HepG2 (cell line): ENCODE results near the gene NNAT. TPM values are rescaled to one million over a fixed set of nuclear protein-coding genes. Genes with fewer than 3 reads are reported as not detected.

ENCODE experiments used
- BCL6 ChIP-seq: IDR thresholded peaks from 2 replicates; pipeline ENCODE4 v1.6.1; 2016; ENCODE audit warnings: missing genetic modification reagents, missing compliant biosample characterization
- KDM6A ChIP-seq: IDR thresholded peaks from 2 replicates; pipeline ENCODE4 v1.6.1; 2016; ENCODE audit warnings: low read depth
- POLR2G ChIP-seq: fragments of 200-400 bp; formaldehyde crosslinking; IDR thresholded peaks from 2 replicates; pipeline ENCODE4 v1.6.1; 2018; ENCODE audit warnings: mild to moderate bottlenecking, low read depth, low read length, moderate library complexity
- PPARG ChIP-seq: conservative IDR thresholded peaks from 2 replicates; pipeline ENCODE4 v1.6.1; 2016; ENCODE audit warnings: missing biosample characterization, missing genetic modification reagents
- SIN3A ChIP-seq: IDR thresholded peaks from 2 replicates; pipeline ENCODE4 v1.6.1; 2011; ENCODE audit warnings: low read depth, mild to moderate bottlenecking, control low read depth, low read length, borderline replicate concordance
- TERF1 ChIP-seq: sonication (generic); formaldehyde crosslinking; IDR thresholded peaks from 2 replicates; pipeline ENCODE4 v1.8.0; 2022; ENCODE audit warnings: mild to moderate bottlenecking, missing genetic modification reagents, moderate library complexity
- ZNF121 ChIP-seq: sonication (generic); formaldehyde crosslinking; IDR thresholded peaks from 2 replicates; pipeline ENCODE4 v1.5.0; 2020; ENCODE audit warnings: mild to moderate bottlenecking, missing genetic modification reagents
- ZNF275 ChIP-seq: sonication (generic); formaldehyde crosslinking; IDR thresholded peaks from 2 replicates; pipeline ENCODE4 v1.8.0; 2022; ENCODE audit warnings: missing genetic modification reagents, mild to moderate bottlenecking, inconsistent platforms, borderline replicate concordance
- polyA plus RNA-seq, 8 experiments: library from polyadenylated mRNA; depleted of rRNA in 3 of 8; stranded (reverse) in 7 of 8; unstranded in 1 of 8; fragments of >200 nt; fragmentation: Illumina TruSeq in 4 of 8; extraction: Trizol in 4 of 8; gene quantifications; 2 replicates each; pipeline versions ENCODE4 v1.2.1 to v1.2.3, GENCODE V29; 2011 to 2016; ENCODE audit warnings: low read depth in 4 of 8, missing spikeins in 1 of 8, mixed read lengths in 1 of 8; ENCODE audit not compliant: insufficient read depth in 1 of 8
- total RNA-seq, 5 experiments: library from RNA; depleted of rRNA; stranded (reverse); fragments of >200 nt; fragmentation: Illumina TruSeq; extraction: Trizol; gene quantifications; 2 replicates each; pipeline ENCODE4 v1.2.3, GENCODE V29; 2016; ENCODE audit warnings: low read depth in 1 of 5
- TF ChIP-seq, protein P1 (sequence below): sonication (generic); formaldehyde crosslinking; IDR thresholded peaks from 2 replicates; pipeline ENCODE4 v1.4.0; 2020; ENCODE audit warnings: mild to moderate bottlenecking, missing genetic modification reagents
- TF ChIP-seq, protein P2 (sequence below): sonication (generic); formaldehyde crosslinking; IDR thresholded peaks from 2 replicates; pipeline ENCODE4 v1.8.1; 2023; ENCODE audit warnings: missing genetic modification reagents, mild to moderate bottlenecking, borderline replicate concordance
- TF ChIP-seq, protein P3 (sequence below), 2 experiments: sonication (generic) in 1 of 2; formaldehyde crosslinking in 1 of 2; IDR thresholded peaks; 2 replicates each; pipeline versions ENCODE4 v1.4.0 to v1.6.1; 2018 to 2020; ENCODE audit warnings: missing genetic modification reagents in 2 of 2, borderline replicate concordance in 1 of 2, low read depth in 1 of 2, mild to moderate bottlenecking in 1 of 2, missing biosample characterization in 1 of 2
- TF ChIP-seq, protein P4 (sequence below): sonication (generic); formaldehyde crosslinking; IDR thresholded peaks from 2 replicates; pipeline ENCODE4 v1.4.0; 2020; ENCODE audit warnings: mild to moderate bottlenecking, missing genetic modification reagents
- TF ChIP-seq, protein P5 (sequence below): IDR thresholded peaks from 2 replicates; pipeline ENCODE4 v1.6.1; 2016; ENCODE audit warnings: mild to moderate bottlenecking, missing biosample characterization, missing genetic modification reagents

NNAT gene
- total and polyA plus RNA-seq, 2 of the 13 experiments (the other 11 are each of a cell fraction or from before 2014, with no cell fraction given), result not detected

- TF ChIP-seq, protein P1, sequence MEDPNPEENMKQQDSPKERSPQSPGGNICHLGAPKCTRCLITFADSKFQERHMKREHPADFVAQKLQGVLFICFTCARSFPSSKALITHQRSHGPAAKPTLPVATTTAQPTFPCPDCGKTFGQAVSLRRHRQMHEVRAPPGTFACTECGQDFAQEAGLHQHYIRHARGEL (CRISPR knock-in tag), result no peak
- TF ChIP-seq, protein P2, sequence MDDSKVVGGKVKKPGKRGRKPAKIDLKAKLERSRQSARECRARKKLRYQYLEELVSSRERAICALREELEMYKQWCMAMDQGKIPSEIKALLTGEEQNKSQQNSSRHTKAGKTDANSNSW (CRISPR knock-in tag), result no peak
- 0 out of 2 replicates have a peak, but pooled peaks have one; percentile 14 for TF ChIP-seq PPARG (CRISPR knock-in tag)
- TF ChIP-seq, protein P3, sequence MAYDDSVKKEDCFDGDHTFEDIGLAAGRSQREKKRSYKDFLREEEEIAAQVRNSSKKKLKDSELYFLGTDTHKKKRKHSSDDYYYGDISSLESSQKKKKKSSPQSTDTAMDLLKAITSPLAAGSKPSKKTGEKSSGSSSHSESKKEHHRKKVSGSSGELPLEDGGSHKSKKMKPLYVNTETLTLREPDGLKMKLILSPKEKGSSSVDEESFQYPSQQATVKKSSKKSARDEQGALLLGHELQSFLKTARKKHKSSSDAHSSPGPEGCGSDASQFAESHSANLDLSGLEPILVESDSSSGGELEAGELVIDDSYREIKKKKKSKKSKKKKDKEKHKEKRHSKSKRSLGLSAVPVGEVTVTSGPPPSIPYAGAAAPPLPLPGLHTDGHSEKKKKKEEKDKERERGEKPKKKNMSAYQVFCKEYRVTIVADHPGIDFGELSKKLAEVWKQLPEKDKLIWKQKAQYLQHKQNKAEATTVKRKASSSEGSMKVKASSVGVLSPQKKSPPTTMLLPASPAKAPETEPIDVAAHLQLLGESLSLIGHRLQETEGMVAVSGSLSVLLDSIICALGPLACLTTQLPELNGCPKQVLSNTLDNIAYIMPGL (CRISPR knock-in tag; IDR thresholded peaks at IDR 0.05; ENCODE audit: borderline replicate concordance in 1 of 2, low read depth in 1 of 2), result no peak
- TF ChIP-seq POLR2G, result peak; percentile 34; the same call in 1 of the 2 replicates
- peak; percentile 99 for TF ChIP-seq BCL6 (CRISPR knock-in tag)
- TF ChIP-seq, protein P4, sequence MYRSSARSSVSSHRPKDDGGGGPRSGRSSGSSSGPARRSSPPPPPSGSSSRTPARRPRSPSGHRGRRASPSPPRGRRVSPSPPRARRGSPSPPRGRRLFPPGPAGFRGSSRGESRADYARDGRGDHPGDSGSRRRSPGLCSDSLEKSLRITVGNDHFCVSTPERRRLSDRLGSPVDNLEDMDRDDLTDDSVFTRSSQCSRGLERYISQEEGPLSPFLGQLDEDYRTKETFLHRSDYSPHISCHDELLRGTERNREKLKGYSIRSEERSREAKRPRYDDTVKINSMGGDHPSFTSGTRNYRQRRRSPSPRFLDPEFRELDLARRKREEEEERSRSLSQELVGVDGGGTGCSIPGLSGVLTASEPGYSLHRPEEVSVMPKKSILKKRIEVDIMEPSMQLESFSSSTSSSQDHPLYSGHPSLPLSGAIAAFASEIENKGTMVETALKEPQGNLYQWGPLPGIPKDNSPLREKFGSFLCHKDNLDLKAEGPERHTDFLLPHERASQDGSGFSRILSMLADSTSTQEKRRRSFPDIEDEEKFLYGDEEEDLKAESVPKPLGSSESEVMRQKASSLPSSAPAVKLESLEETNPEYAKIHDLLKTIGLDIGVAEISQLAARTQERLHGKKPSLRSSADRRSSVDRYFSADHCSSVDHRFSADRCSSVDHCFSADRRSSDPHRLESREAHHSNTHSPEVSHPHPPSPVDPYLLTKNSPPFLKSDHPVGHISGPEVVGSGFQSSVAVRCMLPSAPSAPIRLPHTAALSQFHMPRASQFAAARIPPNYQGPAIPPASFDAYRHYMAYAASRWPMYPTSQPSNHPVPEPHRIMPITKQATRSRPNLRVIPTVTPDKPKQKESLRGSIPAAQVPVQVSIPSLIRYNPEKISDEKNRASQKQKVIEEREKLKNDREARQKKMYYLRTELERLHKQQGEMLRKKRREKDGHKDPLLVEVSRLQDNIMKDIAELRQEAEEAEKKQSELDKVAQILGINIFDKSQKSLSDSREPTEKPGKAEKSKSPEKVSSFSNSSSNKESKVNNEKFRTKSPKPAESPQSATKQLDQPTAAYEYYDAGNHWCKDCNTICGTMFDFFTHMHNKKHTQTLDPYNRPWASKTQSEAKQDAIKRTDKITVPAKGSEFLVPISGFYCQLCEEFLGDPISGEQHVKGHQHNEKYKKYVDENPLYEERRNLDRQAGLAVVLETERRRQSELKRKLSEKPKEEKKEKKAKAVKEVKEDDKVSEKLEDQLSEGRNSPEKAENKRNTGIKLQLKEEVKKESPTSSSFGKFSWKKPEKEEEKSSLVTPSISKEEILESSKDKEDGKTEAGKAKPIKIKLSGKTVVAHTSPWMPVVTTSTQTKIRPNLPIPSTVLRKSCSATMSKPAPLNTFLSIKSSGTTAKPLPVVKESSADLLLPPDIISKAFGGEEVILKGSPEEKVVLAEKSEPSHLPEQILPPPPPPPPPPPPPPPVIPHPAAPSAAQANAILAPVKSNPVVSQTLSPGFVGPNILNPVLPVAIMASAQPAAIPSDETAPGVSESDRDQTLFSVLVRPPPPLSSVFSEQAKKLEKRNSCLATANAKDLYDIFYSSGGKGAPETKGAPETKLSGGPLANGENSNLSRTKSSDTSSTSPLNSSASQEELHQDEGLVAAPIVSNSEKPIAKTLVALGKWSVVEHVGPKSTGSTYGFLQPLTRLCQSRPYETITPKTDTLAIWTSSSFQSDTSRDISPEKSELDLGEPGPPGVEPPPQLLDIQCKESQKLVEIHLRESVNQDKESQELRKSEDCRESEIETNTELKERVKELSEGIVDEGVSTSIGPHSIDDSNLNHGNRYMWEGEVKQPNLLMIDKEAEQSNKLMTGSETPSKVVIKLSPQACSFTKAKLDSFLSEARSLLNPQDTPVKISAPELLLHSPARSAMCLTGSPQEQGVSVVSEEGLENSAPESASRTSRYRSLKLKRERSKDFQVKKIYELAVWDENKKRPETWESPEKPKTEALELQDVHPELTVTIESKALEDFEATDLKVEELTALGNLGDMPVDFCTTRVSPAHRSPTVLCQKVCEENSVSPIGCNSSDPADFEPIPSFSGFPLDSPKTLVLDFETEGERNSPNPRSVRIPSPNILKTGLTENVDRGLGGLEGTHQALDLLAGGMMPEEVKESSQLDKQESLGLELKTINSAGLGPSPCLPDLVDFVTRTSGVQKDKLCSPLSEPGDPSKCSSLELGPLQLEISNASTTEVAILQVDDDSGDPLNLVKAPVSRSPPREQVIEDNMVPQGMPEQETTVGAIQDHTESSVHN (CRISPR knock-in tag), result no peak
- TF ChIP-seq ZNF275 (CRISPR knock-in tag), result no peak
- no peak for TF ChIP-seq SIN3A
- TF ChIP-seq ZNF121, result no peak
- TF ChIP-seq, protein P5, sequence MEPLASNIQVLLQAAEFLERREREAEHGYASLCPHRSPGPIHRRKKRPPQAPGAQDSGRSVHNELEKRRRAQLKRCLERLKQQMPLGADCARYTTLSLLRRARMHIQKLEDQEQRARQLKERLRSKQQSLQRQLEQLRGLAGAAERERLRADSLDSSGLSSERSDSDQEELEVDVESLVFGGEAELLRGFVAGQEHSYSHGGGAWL (CRISPR knock-in tag), result no peak
- TF ChIP-seq TERF1 (CRISPR knock-in tag), result no peak
- TF ChIP-seq KDM6A (CRISPR knock-in tag), result 0 out of 2 replicates have a peak, but pooled peaks have one; percentile 31
Measured at GRCh38 chr20:37505263-37506151, 15.5 kb upstream of the NNAT start (continued).
